Skeletal muscle satellite cell (primary cell): ENCODE data around the gene UBE2V1.

Source experiments
- H3K27me3 ChIP-seq: 2 replicates; pipeline ENCODE4 v1.7.0; 2013; ENCODE audit warnings: low read length; ENCODE audit not compliant: control insufficient read depth, insufficient read depth
- H3K36me3 ChIP-seq: 2 replicates; pipeline ENCODE4 v1.7.0; 2013; ENCODE audit warnings: mild to moderate bottlenecking, control low read depth, low read length; ENCODE audit not compliant: insufficient read depth
- H3K4me1 ChIP-seq: 2 replicates; pipeline ENCODE4 v1.7.0; 2013; ENCODE audit warnings: low read length; ENCODE audit not compliant: control insufficient read depth, insufficient read depth
- H3K4me2 ChIP-seq: 2 replicates; pipeline ENCODE4 v1.7.0; 2013; ENCODE audit warnings: mild to moderate bottlenecking, low read length
- H3K4me3 ChIP-seq: 2 replicates; pipeline ENCODE4 v1.7.0; 2013; ENCODE audit warnings: low read length
- H3K9ac ChIP-seq: 2 replicates; pipeline ENCODE4 v1.7.0; 2013; ENCODE audit warnings: mild to moderate bottlenecking, low read depth, low read length, moderate library complexity
- H3K9me3 ChIP-seq: replicated peaks from 2 replicates; pipeline ENCODE4 v1.7.0; 2013; ENCODE audit warnings: mild to moderate bottlenecking, control low read depth, low read length

The UBE2V1 gene

GRCh38 chr20:50099113-50099512 lies 13.8 kb downstream of the UBE2V1 start:
- H3K9me3 ChIP-seq = no peaks in the 10 kb centered on the region
- H3K9ac ChIP-seq = no peak overlapping the region
- H3K4me2 ChIP-seq = no peak overlapping the region
- H3K4me3 ChIP-seq = no peak overlapping the region
- no peaks in the 10 kb centered on the region for H3K27me3 ChIP-seq
- H3K36me3 ChIP-seq = peaks cover 31% of the 10 kb centered on the region
- peaks cover 27% of the 10 kb centered on the region for H3K4me1 ChIP-seq

GRCh38 chr20:50098259-50098658 lies 14.7 kb downstream of the UBE2V1 start:
- peaks cover 35% of the 10 kb centered on the region for H3K36me3 ChIP-seq
- no peak overlapping the region for H3K4me2 ChIP-seq
- H3K4me1 ChIP-seq = peaks cover 25% of the 10 kb centered on the region
- no peak overlapping the region for H3K4me3 ChIP-seq
- no peak overlapping the region for H3K9ac ChIP-seq
- no peaks in the 10 kb centered on the region for H3K27me3 ChIP-seq
- no peaks in the 10 kb centered on the region for H3K9me3 ChIP-seq

- H3K4me2 ChIP-seq = no peak overlapping the region
- peaks cover 36% of the 10 kb centered on the region for H3K36me3 ChIP-seq
- no peaks in the 10 kb centered on the region for H3K9me3 ChIP-seq
- H3K4me1 ChIP-seq = peaks cover 25% of the 10 kb centered on the region
- H3K27me3 ChIP-seq = no peaks in the 10 kb centered on the region
- no peak overlapping the region for H3K9ac ChIP-seq
- H3K4me3 ChIP-seq = no peak overlapping the region
Observed at GRCh38 chr20:50097843-50098242, 15.1 kb downstream of the UBE2V1 start.

DNA sequence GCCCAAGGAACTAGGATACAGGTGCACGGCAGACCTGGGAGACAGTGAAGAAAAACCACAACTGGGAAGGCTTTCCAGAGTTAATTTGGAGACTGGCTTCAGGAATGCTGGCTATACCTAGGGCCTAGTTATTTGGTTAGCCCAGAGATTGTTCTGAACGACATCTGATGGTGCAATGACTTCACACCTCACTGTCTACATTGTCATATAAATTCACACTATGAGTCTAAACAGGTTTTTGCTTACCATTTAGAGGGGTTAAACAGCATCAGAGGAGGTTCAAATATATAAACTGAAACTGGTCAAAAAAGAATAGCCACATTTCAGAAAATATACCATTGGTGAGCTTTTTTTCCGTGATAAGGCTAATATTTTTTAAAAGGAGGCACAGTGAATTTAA lies 16.7 kb downstream of the UBE2V1 start:
- H3K4me2 ChIP-seq = no peak overlapping the region
- H3K9ac ChIP-seq = no peak overlapping the region
- no peaks in the 10 kb centered on the region for H3K9me3 ChIP-seq
- peaks cover 20% of the 10 kb centered on the region for H3K4me1 ChIP-seq
- H3K27me3 ChIP-seq = no peaks in the 10 kb centered on the region
- peaks cover 36% of the 10 kb centered on the region for H3K36me3 ChIP-seq
- H3K4me3 ChIP-seq = no peak overlapping the region

DNA sequence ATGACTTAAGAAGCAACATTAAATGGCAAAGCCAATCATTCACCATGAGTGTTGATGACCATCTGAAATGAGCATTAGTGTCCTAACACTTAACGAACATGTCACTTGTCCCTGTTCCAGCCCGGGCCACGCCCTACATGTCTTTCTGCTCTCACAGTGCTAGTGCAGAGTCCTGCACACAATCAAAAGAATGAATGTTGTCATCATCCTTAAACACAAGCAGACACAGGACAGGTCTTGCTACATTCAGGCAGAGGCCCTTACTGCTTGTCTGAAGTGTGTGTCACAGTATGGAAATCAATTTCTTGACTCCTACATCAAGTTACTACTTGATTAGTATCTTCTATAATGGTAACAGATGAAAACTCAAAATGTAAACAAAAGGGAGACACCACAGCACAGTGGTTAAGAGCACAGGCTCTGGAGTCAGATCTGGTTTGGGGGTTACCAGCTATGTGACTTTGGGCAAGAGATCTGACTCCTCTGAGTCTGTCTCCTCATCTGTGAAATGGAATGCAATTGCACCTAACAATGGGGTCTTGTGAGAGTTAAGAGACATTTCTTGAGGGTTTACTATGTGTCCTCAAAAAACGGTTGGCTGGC lies 17.4 kb downstream of the UBE2V1 start:
- H3K9ac ChIP-seq = no peak overlapping the region
- H3K9me3 ChIP-seq = no peaks in the 10 kb centered on the region
- H3K4me3 ChIP-seq = no peak overlapping the region
- peaks cover 36% of the 10 kb centered on the region for H3K36me3 ChIP-seq
- no peak overlapping the region for H3K4me2 ChIP-seq
- H3K4me1 ChIP-seq = peaks cover 16% of the 10 kb centered on the region
- no peaks in the 10 kb centered on the region for H3K27me3 ChIP-seq

DNA sequence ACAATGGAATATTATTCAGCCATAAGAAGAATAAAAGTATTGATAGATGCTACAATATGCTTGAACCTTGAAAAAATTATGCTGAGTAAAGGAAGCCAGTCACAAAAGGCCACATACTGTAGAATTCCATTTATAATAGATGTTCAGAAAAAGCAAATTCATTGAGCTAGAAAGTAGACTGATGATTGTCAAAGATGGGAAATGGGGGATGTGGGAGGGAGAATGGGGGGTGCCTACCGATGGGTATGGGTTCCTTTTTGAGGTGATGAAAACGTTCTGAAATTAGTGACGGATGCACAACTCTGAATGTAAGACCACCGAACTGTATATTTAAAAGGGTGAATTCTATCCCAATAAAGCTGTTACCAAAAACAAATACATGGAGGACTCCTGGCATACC lies 18.4 kb downstream of the UBE2V1 start:
- Histone ChIP-seq H3K9me3 (no peaks in the 10 kb centered on the region), H3K4me3 (no peak overlapping the region), H3K4me1 (peaks cover 15% of the 10 kb centered on the region), H3K27me3 (no peaks in the 10 kb centered on the region), H3K9ac (no peak overlapping the region), H3K4me2 (no peak overlapping the region), H3K36me3 (peaks cover 42% of the 10 kb centered on the region)

DNA sequence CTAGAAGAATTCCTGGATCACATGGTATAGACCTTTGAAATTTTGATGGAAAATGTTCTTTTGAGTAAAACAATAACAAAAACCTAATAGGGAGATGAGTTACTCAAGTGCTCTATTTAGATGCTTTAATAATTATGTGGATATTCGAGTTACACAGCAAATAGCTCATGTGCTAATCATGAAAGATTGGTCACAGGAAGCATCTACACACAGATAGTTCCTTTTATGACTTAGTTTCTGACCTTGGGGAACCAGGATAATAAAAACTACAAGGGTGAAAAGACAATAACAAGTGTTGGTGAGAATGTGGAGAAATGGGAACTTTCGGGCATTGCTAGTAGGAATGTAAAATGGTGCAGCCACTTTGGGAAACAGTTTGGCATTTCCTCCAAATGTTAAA lies 19.7 kb downstream of the UBE2V1 start:
- H3K4me1 ChIP-seq = peaks cover 12% of the 10 kb centered on the region
- no peak overlapping the region for H3K4me2 ChIP-seq
- H3K36me3 ChIP-seq = peaks cover 50% of the 10 kb centered on the region

DNA sequence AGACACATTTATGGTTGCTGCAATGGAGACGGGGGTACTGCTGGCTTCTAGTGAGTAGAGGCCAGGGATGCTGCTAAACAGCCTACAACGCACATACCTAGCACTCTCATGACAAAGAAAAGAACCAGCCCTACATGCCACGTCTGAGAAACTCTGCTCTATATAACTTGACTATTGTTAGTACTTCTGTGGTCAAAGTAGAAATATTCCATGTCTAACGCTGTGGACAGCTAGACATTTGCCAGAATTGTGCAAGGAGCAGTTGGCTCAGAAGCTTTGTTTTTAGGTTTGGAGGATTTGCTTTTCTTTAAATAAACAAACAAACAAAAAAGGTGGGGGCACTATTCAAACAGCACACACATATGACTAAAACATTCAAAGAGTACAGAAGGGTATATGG lies 20.5 kb downstream of the UBE2V1 start:
- Histone ChIP-seq H3K36me3 (peaks cover 47% of the 10 kb centered on the region), H3K27me3 (no peaks in the 10 kb centered on the region), H3K9ac (no peak overlapping the region), H3K4me2 (no peak overlapping the region), H3K4me1 (peaks cover 12% of the 10 kb centered on the region), H3K9me3 (no peaks in the 10 kb centered on the region), H3K4me3 (no peak overlapping the region)

More for the DNA sequence above, 19.7 kb downstream of the UBE2V1 start:
- no peak overlapping the region for H3K9ac ChIP-seq
- no peak overlapping the region for H3K4me3 ChIP-seq
- H3K9me3 ChIP-seq = no peaks in the 10 kb centered on the region
- H3K27me3 ChIP-seq = no peaks in the 10 kb centered on the region

- H3K36me3 ChIP-seq = peaks cover 29% of the 10 kb centered on the region
- no peak overlapping the region for H3K9ac ChIP-seq
- no peaks in the 10 kb centered on the region for H3K9me3 ChIP-seq
- peaks cover 32% of the 10 kb centered on the region for H3K4me1 ChIP-seq
- no peaks in the 10 kb centered on the region for H3K27me3 ChIP-seq
- H3K4me3 ChIP-seq = no peak overlapping the region
- no peak overlapping the region for H3K4me2 ChIP-seq
Observed at GRCh38 chr20:50089787-50090177, 23.2 kb downstream of the UBE2V1 start.

- Histone ChIP-seq H3K4me1 (peaks cover 32% of the 10 kb centered on the region), H3K36me3 (peaks cover 24% of the 10 kb centered on the region), H3K9me3 (no peaks in the 10 kb centered on the region), H3K27me3 (no peaks in the 10 kb centered on the region), H3K4me2 (no peak overlapping the region), H3K4me3 (no peak overlapping the region), H3K9ac (no peak overlapping the region)
Observed at GRCh38 chr20:50089140-50089786, 23.7 kb downstream of the UBE2V1 start.

GRCh38 chr20:50088022-50088421 lies 24.9 kb downstream of the UBE2V1 start:
- peaks cover 28% of the 10 kb centered on the region for H3K36me3 ChIP-seq
- no peak overlapping the region for H3K4me2 ChIP-seq
- H3K9ac ChIP-seq = no peak overlapping the region
- no peaks in the 10 kb centered on the region for H3K9me3 ChIP-seq
- H3K4me3 ChIP-seq = no peak overlapping the region
- H3K27me3 ChIP-seq = no peaks in the 10 kb centered on the region
- peaks cover 27% of the 10 kb centered on the region for H3K4me1 ChIP-seq
